GM18511 (cell line): ENCODE data around the gene ADGRG3.

Experiments used
- ATAC-seq: cut with Tn5 transposase; IDR thresholded peaks from one replicate; pipeline ENCODE4 v1.9.1; 2021; ENCODE audit warnings: mild to moderate bottlenecking, moderate library complexity; ENCODE audit not compliant: unreplicated experiment

The ADGRG3 gene

GRCh38 chr16:57630931-57631845 is 36.9 kb upstream of the ADGRG3 start:
- no peak for ATAC-seq

DNA sequence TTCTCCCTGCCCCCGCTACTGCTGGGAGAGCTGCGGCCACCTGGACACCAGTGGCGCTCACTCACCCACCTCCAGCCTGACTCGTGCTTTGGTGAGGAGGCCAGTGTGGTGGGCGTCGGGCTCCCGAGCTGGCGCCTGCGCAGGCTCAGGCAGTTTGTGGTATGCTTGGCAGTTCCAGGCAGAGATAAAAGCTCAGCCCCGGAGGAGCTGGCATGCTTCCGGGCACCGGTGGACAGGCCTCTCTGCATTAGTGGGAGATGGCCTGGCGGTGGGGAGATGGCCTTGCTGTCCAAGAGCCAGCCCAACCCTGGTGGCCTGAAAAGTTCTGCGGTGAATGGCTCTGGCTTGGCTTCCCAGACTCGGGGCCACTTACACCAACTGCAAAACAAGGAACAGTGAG is 35.5 kb upstream of the ADGRG3 start:
- no peak for ATAC-seq

DNA sequence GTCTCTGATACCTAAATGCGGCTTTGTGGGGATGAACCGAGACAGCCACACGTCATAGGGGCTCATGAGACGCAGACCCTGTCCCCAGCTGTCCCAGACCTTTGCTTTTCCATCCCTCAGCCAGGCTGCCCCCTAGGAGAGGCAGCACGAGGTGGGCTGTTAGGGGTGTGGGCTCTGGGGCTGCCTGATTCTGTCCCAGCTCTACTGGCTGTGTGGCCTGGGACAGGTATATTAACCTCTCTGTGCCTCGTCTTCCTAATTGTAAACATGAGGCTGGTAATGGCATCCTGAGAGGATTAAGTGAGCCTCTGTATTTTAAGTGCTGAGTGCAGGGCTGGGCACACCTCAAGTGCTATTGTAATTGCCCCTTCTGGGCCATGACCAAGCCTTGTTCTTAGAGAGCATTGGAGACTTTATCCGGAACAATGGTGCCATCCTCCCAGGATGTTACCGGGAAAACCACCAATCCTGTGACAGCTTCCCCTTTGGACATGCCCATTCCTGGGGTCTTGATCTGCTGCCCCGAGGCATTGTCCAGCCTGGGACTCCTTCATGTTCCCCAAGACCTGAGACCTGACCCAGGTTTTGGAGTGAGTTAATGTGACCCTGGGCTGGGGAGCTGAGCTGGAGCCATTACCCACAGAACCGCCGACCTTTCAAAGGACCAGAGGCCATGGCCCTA is 34.6 kb upstream of the ADGRG3 start:
- ATAC-seq, result no peak

DNA sequence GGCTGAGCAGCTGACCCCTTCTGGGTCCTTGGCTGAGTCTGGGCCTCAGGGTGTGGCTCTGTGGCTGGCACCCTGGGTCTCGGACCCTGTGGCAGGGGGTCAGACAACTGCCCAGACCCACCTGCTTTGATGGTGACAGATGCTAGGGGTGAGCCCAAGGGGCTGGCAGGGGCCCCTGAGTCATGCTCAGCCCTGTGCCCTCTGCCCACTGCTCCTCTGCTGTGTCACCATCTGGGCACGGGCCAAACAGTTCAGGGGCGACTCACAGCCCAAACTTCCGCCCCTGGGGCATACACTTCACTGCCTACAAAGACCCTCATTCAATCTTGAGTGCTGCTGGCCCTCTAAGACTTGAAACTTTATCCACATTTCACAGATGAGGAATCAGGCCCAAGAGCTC is 33.9 kb upstream of the ADGRG3 start:
- no peak for ATAC-seq

DNA sequence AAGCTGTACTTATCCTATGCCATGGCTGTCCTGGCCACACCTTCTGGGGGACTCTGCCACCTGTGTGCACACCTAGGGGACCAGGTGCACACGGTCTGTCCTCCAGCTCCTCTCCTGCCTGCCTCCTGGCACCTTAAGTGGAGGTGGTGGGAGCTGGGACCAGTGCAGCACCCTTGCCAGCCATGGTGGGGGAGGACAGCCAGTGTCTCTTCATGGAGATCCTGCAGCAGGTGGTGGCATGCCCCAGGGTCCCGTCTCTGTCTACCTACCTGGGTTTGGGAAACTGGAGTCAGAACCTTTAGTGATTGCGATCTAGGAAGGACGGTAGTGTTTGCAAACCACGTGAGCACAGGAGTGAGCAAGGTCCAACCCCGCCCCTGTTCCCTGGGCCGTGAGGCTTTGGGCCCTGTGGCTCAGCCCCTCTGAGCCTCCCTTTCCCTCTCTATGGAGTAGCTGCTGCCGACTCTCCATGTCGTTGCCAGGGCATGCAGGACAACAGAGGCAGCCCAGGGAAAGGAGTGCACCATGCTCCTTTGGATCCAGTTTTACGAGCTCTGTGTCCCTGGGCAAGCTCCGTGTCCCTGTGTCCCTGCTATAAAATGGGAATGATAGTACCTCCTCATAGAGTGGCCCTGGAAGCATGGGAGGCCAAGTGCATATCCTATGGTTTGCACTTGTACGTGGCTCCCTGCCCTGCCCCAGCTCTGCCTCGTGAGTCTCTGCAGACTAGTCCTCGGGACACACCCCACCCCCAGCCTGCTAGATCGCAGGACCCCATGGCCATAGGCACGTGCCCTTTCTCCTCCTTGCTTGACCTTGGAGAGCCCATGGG is 32.6 kb upstream of the ADGRG3 start:
- ATAC-seq, result no peak

GRCh38 chr16:57636184-57636583 is 31.9 kb upstream of the ADGRG3 start:
- no peak for ATAC-seq

- ATAC-seq, result no peak
Measured at GRCh38 chr16:57637020-57637419, 31.1 kb upstream of the ADGRG3 start.

- no peak for ATAC-seq
Measured at GRCh38 chr16:57637424-57637823, 30.7 kb upstream of the ADGRG3 start.

DNA sequence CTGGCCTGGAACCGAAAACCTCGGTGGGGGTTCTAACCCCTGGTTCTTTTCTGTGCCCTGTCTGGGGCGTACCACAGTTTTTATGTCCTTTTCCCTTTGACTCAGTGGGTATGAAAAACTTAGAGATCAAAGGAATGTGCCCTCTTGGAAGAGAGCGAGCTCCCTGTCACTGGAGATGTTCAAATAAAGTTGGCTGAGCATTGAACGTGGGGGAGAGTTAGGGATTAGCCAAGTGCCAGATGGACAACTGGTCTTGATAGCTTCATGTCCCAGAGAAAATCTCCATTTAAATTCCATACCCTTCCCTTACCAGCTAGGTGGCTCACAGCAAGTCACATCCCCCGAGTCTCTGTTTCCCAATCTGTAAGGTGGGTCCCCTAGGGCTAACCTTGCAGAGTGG is 30.1 kb upstream of the ADGRG3 start:
- no peak for ATAC-seq

DNA sequence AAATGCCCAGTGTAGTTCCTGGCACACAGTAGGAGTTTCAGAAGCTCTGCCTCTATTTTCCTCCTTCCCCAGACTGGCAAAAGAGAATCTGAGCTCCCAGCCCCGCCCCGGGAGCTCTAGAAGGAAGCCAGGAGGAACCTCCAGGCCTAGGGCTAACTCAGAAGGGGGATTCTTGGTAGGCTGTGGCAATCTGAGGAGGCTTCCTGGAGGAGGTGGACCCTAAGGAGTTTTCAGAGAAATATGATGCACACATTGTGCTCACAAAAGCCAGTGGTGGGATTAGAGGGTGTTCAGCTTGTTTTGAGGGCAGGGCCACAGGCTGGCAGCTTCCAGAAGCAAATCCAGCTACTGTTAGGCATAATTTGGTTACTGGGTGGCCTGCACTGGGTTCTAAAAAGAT is 29.7 kb upstream of the ADGRG3 start:
- ATAC-seq, result no peak

GRCh38 chr16:57639172-57639887 is 28.8 kb upstream of the ADGRG3 start:
- no peak for ATAC-seq

- ATAC-seq, result no peak
Measured at GRCh38 chr16:57640185-57640584, 27.9 kb upstream of the ADGRG3 start.

- ATAC-seq, result no peak
Measured at GRCh38 chr16:57640612-57641011, 27.5 kb upstream of the ADGRG3 start.

GRCh38 chr16:57642160-57643135 is 25.7 kb upstream of the ADGRG3 start:
- ATAC-seq, result no peak

DNA sequence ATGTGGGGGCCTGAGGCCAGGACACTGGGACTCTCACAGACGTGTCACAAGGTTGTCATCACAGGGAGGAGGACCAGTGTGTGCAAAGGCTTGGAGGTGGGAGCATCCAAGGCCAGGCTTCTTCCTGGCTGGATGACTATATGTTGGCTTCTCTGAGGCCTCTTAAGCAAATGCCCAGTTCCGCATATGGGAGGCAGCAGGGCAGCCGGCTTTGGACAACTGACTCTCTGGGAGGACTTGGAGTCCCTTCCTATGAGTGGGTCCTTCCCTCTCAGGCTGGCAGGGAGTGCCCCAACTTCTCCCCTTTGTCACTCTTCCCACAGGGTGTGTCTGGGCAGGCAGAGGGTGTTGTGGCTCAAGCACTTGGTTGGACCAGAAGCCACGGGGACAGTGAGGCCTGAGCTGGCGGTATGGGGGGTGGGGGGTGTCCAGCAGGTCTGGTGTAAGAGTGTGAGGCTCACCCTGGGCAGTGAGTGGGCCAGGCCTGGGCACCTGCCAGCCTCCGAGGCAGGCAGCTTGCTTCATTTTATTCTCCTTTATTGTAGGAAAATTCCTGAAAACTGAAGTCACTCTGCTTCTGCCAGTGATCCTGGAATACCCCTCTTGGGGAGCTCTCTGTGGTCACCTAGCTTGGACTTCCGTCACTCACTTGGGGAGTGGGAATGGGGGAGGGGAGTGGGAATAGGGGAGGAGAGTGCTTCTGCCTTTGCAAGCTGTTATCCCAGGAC is 24.8 kb upstream of the ADGRG3 start:
- ATAC-seq, result no peak

GRCh38 chr16:57643910-57644309 is 24.2 kb upstream of the ADGRG3 start:
- ATAC-seq, result no peak

- ATAC-seq, result no peak
Measured at GRCh38 chr16:57644383-57645014, 23.6 kb upstream of the ADGRG3 start.

- ATAC-seq, result no peak
Measured at GRCh38 chr16:57645169-57645568, 22.9 kb upstream of the ADGRG3 start.
